K562 (cell line): Measurements from ENCODE around the gene TSPAN18.

Source experiments
- ATF3 ChIP-seq, 2 experiments: fragments of 450-650 bp in 1 of 2; sonication (generic) in 1 of 2; formaldehyde crosslinking in 1 of 2; IDR thresholded peaks in 1 of 2; conservative IDR thresholded peaks in 1 of 2; 2 replicates each; pipeline versions ENCODE4 v1.6.1 to v1.8.1; 2016 to 2023; ENCODE audit warnings: mild to moderate bottlenecking in 2 of 2, moderate library complexity in 2 of 2, inconsistent platforms in 1 of 2, missing genetic modification reagents in 1 of 2
- SIN3A ChIP-seq, 2 experiments: fragments of 150-350 bp in 1 of 2; IDR thresholded peaks; 2 replicates each; pipeline ENCODE4 v1.6.1; 2011 to 2016; ENCODE audit warnings: borderline replicate concordance in 2 of 2, low read depth in 2 of 2, low read length in 2 of 2, mild to moderate bottlenecking in 2 of 2, moderate library complexity in 2 of 2; ENCODE audit not compliant: control insufficient read depth in 1 of 2
- SRSF1 ChIP-seq: fragments of 200-400 bp; formaldehyde crosslinking; IDR thresholded peaks from 2 replicates; pipeline ENCODE4 v1.6.1; 2017; ENCODE audit warnings: mild to moderate bottlenecking, low read depth, low read length, moderate library complexity
- ZEB2 ChIP-seq: fragments of 450-650 bp; IDR thresholded peaks from 2 replicates; pipeline ENCODE4 v1.6.1; 2016
- ZNF785 ChIP-seq: fragments of 250-450 bp; sonication (Bioruptor Pico); IDR thresholded peaks from 2 replicates; pipeline ENCODE4 v1.4.0; 2020; ENCODE audit warnings: mild to moderate bottlenecking
- TF ChIP-seq, protein P1 (sequence below): fragments of 250-450 bp; sonication (Bioruptor Pico); IDR thresholded peaks from 2 replicates; pipeline ENCODE4 v1.8.0; 2021; ENCODE audit warnings: mild to moderate bottlenecking, moderate library complexity

DNA sequence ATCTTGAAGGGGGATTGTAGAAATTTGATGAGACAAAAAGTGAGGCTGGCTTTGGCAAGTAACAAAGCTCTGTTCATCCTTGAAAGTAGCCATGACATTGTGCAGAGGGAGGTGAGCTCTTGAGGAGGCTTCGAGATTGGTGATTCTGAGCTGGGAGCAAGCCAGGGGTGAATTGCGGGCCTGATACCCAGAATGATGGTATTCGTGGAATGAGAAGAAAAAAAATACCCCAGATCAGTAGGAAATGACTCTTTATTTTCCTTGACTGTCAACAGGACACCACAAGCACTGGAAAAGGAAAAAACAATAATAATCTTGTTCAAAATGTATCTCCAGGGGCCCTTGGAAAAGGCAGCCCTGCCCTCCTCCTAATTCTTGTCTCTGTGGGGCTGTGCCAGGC lies 62.7 kb downstream of the TSPAN18 start:
- TF ChIP-seq, protein P1, sequence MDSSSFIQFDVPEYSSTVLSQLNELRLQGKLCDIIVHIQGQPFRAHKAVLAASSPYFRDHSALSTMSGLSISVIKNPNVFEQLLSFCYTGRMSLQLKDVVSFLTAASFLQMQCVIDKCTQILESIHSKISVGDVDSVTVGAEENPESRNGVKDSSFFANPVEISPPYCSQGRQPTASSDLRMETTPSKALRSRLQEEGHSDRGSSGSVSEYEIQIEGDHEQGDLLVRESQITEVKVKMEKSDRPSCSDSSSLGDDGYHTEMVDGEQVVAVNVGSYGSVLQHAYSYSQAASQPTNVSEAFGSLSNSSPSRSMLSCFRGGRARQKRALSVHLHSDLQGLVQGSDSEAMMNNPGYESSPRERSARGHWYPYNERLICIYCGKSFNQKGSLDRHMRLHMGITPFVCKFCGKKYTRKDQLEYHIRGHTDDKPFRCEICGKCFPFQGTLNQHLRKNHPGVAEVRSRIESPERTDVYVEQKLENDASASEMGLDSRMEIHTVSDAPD: no peak
- TF ChIP-seq ZEB2 (no peak), ZNF785 (no peak), SIN3A (IDR thresholded peaks at IDR 0.05; ENCODE audit: borderline replicate concordance in 2 of 2, control insufficient read depth in 1 of 2, low read depth in 2 of 2, low read length in 2 of 2) (no peak), ATF3 (IDR thresholded peaks at IDR 0.05) (no peak), ATF3 (CRISPR knock-in tag; conservative IDR thresholded peaks at IDR 0.05) (no peak), SRSF1 (no peak)
